Cortex of kidney (tissue), 1 donor: ENCODE results near the gene AP3B2.
"Not testable (repeated sequence)": the region's sequence is repeated elsewhere in the genome, so short reads cannot be mapped to it uniquely, and the experiment has no call there.

Source experiments
- DNase-seq: peaks from one replicate; lab custom pipeline; 2025; lab: John Stamatoyannopoulos, UW

AP3B2 gene, protein sequence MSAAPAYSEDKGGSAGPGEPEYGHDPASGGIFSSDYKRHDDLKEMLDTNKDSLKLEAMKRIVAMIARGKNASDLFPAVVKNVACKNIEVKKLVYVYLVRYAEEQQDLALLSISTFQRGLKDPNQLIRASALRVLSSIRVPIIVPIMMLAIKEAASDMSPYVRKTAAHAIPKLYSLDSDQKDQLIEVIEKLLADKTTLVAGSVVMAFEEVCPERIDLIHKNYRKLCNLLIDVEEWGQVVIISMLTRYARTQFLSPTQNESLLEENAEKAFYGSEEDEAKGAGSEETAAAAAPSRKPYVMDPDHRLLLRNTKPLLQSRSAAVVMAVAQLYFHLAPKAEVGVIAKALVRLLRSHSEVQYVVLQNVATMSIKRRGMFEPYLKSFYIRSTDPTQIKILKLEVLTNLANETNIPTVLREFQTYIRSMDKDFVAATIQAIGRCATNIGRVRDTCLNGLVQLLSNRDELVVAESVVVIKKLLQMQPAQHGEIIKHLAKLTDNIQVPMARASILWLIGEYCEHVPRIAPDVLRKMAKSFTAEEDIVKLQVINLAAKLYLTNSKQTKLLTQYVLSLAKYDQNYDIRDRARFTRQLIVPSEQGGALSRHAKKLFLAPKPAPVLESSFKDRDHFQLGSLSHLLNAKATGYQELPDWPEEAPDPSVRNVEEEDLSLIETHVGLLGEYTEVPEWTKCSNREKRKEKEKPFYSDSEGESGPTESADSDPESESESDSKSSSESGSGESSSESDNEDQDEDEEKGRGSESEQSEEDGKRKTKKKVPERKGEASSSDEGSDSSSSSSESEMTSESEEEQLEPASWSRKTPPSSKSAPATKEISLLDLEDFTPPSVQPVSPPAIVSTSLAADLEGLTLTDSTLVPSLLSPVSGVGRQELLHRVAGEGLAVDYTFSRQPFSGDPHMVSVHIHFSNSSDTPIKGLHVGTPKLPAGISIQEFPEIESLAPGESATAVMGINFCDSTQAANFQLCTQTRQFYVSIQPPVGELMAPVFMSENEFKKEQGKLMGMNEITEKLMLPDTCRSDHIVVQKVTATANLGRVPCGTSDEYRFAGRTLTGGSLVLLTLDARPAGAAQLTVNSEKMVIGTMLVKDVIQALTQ

DNA sequence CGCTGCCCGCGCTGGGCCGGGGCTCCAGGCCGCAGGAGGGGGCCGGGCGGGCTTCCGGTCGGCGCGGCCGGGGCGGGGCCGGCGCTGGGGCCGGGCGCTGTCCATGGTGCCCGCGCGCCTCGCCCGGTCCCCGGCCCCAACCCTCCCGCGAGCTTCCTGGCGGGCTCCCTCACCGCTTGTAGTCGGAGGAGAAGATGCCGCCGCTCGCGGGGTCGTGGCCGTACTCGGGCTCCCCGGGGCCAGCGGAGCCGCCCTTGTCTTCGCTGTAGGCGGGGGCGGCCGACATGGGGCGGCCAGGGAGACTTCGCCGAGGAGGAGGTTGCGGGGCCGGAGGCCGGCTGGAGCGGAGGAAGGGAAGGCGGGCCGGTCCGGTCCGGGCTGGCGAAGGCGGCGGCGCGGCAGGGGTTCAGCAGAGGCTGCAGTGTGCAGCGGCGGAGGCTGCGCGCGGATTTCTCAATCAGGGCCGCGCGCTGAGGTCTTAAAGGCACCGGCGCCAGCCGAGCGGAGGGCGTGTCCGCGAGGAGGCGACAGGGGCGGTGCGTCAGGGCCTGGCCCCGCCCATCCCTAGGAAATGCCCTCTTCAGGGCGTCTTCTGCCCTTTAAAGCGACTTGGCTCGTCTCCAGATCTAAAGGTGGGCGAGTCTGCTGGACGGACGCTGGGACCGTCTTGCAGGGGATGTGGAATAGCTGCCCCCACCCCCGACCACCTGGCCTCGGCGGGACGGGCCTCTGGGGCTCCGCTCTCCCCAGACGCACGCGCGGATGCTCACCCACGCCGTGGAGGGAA, at the start of gene AP3B2:
AP3B2 (minus strand) TSS at position 455 of the 787 bp plus-strand sequence; CDS start at position 286, 169 bp downstream.
- DNase-seq: no peak

DNA sequence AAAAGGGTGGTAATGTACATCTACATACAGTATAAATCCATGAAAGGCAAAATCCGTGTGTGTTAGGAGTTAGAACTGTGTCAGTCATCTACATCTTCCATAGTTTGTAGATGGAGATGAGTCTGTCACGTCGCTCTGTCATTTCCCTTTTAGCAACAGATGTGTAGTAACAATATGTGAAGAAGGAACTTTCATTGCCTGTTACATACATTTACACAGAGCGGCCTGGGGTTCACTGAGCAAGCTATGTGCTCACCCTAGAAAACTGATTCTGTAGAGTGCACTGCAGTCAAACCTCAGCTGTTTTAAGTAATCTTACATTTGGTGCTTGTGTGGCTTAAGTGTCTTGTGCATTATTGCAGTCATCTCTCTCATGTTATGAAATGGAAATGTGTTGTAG, 41.6 kb upstream of the AP3B2 start:
- no peak for DNase-seq

DNA sequence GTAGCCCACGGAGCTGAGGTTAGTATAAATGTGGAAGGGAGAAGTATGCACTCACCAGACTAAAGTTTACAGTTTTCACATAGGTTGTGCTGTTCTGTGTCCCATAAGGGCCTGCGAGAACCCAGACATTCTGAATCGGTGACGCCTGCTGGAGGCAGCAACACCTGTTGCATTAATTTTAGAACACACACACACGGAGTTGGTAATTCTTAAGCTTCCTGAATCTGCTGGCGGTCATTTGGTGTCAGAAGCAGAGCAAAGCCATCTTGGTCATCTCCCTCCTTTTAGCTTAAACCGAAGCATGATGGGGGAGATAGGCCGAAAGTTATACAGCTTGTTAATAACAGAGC, 41.1 kb upstream of the AP3B2 start:
- no peak for DNase-seq

DNA sequence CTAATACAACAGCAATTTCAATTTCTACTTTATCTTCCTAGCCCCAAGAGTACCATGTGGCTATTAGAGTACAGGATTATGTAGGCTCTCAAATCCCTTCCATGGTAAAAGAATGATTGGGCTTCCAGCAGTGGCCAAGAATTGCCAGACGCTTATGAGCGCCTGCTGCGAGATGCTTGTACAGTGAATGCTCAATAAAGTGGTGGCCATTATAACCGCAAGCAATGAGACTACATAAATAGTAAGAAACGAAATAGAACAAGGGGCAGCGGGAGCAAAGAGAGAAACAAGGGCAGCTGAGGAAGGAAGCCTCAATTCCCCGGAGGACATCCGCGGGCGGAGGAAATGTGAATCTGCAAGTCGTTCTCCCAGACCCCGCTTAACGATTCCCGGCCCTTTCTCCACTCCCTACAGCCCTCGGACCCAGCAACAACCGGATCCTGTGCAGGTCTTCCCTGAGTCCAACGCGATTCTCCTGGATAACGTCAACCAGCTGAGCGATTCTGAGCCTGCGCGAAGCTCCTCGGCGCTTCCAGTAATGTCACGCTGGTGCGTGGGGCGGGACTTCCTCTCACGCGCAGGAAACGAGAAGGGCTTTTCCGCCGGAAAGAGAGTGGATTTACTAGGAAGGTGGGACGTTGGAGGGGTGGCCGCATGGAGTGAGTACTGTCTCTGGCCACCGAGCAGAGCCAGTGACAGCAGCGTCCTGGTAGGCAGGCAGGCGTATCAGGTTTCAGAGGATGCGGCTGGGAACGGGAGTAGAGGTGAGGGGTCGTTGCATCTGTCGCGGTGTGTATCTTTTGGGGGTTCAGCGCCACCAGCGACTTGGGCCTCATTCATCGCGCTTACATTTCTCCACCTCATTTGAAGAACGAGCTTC, 40.5 kb upstream of the AP3B2 start:
- peak; percentile 20 for DNase-seq

DNA sequence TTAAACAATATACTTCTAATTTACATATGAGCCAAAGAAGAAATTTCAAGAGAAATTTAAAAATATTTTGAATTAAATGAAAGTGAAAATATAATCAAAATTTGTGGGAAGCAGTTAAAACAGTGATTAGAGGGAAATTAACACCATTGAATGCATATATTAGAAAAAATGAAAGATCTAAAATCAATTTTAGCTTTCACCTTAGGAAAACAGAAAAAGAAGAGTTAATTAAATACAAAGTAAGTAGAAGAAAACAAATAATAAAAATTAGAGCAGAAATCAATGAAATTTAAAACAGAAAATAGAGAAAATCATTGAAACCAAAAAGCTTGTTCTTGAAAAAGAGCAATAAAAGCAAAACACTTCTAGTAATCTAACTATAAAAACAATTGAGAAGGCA, 38.6 kb upstream of the AP3B2 start:
- no peak for DNase-seq

DNA sequence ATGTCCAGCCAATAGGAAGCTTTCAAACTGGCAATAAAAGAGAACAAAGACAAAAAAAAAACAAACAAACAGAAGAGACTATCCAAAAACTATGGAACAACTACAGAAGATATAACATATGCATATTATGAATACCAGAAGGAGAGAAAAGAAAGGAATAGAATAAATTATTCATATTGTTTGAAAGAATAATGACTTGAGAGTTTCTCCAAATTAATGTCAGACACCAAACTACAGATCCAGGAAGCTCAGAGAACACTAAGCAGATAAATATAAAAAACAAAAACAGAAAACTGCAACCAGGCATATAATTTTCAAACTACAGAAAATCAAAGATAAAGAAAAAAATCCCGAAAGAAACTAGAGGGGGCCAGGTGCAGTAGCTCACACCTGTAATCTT, 34.1 kb upstream of the AP3B2 start:
- no peak for DNase-seq

DNA sequence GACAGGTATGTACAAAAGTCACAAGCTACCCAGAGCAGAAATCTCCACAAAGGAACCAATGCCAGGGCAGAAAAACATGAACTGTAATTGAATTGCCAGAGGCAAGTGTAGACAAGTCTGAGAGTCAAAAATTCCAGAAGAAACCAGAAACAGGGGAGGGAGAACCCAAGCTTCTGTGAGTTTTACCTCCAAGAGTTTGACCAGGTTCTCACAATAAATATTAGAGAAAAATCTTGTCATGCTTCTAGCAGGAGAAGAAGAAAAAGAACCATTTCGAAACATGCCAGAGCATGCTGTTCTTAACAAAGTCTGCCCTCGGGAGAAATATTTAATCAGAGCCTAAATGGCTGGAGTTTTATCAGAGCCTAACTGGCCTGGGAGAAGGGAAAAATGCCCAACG, 32.5 kb upstream of the AP3B2 start:
- no peak for DNase-seq

DNA sequence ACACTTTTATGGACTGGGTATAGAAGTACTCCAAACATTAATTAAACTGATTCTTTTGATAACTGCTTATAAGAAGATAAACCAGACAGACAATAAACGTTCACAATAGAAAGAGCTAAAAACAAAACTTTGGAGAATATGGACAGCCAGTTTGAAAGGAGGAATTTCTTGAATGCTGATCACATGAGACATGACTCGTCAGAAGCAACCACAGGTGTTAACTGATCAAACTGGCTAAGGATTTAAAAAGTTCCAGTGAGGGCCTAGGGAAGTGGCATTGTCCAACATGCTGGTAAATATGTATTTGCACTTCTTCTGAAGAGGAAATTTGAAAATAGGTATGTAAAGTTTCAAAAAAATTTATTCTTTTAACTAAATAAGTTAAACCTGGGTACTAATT, 29.4 kb upstream of the AP3B2 start:
- no peak for DNase-seq

DNA sequence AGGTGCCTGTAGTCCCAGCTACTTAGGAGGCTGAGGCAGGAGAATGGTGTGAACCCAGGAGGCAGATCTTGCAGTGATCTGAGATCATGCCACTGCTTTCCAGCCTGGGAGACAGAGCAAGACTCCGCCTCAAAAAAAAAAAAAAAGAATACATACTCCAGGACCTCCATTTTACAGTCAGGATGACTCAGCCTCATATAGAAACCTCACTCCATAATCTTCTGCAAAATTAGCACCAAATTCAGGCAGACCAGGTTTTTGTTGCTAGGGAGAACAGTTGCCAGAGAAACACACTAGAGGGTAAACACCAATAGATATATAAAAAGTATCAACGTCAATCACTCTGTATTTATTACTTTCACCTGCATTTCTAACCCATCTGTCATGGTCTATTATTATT, 28.3 kb upstream of the AP3B2 start:
- DNase-seq: no peak

DNA sequence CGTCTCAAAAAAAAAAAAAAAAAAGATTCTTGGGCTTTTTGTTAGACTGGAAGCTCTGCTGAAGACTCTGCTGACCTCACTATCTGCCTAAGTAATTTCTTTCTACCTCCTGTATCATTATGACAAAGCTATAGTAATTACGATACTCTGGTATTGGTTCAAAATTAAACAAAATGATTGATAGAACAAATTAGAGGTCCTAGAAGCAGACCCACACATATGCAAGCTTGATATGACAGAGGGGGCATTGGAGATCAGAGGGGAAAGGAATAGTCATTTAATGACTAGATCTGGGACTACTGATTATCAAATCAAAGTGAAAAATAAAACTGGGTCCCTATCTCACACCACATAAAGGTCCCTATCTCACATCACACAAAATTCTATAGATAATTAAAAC, 21.9 kb upstream of the AP3B2 start:
- no peak for DNase-seq

DNA sequence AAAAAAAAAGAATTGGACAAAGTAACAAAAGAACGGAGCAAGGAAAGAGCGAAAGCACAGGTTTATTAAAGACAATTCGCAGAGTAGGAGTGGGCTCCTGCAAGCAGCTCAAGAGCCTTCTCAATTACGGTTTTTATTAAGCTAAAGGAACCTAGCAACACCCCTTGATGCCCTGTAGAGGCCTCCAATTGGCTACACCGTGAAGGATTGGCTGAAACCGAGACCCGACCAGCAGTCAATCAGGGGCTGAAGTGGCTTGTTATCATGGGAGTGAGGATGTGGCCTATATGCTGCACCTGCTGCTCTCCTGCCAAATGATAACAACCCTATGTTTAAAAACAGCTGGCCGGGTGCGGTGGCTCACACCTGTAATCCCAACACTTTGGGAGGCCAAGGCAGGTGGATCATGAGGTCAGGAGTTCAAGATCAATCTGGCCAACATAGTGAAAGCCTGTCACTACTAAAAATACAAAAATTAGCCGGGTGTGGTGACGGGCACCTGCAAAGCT, 20.4 kb upstream of the AP3B2 start:
- no peak for DNase-seq

DNA sequence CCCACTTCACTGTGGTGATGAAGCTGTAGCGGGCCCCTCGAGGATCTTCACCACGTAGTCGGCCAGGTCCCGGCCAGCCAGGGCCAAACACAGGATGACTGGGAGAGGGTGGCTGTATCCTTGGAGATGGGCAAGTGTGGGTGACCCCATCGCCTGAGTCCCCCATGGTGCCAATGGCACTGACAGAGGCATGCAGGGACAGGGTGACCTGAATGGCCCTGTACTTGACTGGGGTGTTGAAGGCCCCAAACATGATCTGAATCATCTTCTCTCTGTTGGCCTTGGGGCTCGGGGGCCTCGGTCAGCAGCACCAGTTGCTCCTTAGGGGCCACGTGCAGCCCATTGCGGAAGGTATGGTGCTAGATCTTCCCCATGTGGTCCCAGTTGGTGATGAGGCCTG, 17.1 kb upstream of the AP3B2 start:
- no peak for DNase-seq

DNA sequence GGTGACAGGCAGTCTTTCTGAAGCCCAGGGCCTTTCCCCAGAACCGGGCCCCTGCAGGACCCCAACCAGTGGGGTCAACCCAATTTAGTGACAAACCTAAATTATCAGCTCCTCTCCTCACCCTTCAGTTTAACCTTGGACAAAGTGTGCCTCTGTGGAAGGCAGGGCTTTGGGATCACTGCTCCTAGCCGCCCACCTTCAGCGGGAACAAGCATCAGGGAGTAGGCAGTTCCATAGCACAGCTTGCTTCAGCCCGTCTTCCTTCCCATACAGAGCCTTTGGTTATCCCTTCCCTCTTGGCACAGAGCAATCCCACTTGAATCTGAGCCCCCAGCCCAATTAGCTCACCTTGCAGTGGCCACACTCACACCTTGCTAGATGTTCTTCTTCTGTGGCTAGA, 5.3 kb upstream of the AP3B2 start:
- DNase-seq: no peak

DNA sequence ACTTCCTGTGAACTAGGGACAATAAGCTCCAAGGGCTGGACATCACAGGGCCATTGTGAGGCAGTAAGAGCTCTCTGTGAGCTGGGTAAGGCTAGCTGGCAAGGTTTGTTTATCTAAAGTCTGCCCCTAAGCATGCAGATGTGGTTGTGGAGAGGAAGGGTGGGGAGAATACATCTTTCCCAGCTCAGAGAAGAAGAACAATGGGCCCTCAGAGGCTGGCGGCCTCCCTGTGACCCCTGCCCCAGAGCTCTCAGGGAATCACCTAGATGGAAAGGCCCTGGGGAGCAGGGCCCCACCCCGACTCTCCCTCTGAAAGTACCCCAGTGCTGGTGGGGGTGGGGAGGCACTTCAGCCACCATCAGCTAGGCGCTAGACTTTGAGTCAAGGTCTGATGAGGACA, 4.3 kb upstream of the AP3B2 start:
- DNase-seq: no peak

DNA sequence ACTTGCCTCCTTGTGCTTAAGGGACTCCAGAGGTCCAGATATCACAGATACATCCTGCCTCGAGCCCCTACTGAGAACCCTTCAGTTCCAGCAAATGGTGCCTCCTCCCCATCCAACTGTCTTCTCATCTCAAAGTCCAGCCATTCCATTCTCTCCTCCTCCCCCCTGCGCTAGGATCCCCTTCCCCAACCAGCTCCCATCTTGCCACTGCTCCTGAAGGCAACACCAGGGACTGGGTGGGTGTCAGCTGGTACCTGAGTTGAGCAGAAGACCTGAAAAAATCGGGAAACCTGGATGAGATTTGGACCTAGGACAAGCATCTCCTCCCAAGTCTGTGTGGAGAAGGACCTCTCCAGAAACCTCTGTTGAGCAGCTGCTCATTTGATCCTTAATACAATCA, 2.4 kb upstream of the AP3B2 start:
- DNase-seq: no peak

DNA sequence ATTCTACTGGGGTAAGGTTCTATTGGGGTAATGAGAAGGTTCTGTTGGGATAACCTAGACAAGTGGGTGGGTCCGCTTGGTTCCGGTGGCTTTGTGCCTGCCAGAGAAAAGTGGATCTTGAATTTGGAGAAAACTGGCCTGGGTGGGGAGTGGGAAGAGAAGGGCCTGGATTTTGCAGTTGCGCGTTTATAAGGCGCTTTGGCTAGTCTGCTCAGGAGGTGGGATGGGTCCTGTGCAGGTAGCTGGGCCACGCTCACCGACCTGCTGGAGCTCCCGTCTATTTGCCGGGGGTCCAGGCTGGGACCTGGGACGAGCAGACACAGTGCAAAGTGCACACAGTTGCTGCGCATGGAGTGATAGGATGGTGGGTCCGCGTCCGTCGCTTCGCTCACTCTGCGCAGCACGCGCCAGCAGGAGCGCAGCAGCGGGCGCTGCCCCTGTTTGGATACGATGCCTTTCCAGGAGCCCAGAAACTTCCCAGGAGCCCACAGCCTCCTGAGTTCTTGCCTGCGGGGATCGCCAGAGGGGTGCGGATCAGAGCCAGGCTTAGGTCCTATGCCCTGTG, 1.3 kb upstream of the AP3B2 start:
- DNase-seq: no peak

DNA sequence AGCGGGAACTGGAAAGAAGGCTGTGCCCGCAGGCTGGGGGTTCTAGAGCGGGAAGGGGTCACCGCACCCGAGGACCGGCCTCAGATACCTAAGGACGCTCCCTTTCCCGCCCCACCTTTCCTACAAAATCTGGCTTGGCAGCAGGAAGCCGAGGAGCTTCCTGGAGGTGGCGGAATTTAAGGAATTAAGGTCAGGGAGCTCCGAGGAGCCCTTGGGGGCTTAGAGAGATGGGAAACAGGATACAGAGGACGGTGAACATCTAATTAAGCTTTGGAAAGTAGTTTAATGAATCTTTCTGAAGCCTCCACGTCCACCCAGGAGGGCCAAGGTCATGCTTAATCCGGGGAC, 507 bp upstream of the AP3B2 start:
- no peak for DNase-seq

DNA sequence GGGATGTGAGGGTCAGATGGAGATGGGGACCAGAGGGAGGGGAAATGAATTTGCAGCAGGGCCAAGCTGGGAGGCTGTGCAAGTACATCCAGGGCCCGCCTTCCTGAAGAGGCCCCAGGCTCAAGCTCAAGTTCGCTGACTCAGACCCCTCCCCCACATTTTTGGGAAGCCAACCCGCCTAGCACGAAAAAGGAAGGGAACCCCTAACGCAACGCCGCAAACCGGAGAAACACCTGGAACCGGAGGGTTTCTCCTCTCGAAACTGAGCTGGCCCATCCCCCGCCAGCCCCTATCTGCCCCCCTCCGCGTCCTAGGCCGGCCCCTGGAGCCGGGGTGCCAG, 624 bp downstream of the AP3B2 start:
- DNase-seq: no peak

DNA sequence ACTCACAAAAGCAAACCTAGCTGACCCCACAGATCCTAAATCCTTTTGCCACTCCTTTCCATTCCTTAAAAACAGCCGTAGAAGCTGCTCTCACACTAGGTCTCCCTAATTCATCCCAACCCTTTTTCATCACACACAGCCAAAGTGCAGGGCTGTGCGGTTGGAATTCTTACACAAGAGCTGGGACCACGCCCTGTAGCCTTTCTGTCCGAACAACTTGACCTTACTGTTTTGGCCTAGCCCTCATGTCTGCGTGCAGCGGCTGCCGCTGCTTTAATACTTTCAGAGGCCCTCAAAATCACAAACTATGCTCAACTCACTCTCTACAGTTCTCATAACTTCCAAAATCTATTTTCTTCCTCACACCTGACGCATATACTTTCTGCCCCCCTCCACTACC, 3.8 kb downstream of the AP3B2 start:
- DNase-seq: not testable (repeated sequence)

DNA sequence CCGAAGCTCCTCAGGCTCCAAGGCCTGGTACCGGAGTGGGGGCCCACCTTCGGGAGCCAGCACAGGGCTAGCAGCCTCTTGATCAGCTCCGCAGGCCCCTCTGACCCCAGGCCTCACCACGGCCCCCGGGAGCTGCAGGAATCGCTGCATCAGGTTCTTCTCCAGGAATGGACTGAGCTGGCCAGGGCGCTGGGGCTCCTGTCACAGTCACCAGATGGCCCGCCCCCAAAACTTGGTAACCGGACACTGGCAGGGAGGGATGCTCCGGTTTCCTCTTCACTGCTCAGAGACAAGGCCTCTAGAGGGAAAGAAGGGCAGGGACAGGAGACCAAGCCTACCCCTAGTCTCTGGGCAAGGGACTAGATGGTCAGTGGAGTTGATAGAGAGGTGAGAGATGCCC, 9.9 kb downstream of the AP3B2 start:
- no peak for DNase-seq
